Measurements from ENCODE around the gene GDF15.
"Not testable (repeated sequence)": the region's sequence is repeated elsewhere in the genome, so short reads cannot be mapped to it uniquely, and the experiment has no call there.

The GDF15 gene

DNA sequence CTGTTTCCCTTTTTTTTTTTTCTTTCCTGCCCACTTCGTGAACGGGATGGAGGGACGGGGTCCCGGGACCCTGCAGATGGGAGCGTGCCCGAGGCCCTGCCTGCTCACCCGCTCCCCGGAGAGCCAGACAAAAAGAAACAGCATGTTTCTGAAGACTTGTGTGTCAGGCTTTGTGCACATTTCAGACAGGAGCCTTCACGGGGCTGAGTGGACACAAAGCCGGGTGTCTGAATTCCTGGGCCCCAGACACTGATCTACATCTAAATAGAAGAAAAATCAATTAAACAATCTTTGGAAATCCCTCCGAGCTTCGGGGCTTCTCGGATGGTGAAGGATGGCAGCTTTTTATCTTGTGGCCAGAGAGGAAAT lies 41.4 kb upstream of the GDF15 start:
- Histone ChIP-seq H3K4me3 (no peak overlapping the region), H3K27ac (no peak overlapping the region)
- TF ChIP-seq CTCF (IDR thresholded peaks at IDR 0.05), result no peak
- no peak for DNase-seq (ENCODE audit: low spot score)

- Histone ChIP-seq H3K27ac (no peak overlapping the region), H3K4me3 (no peak overlapping the region)
- DNase-seq (ENCODE audit: low spot score), result no peak
- TF ChIP-seq CTCF (IDR thresholded peaks at IDR 0.05), result no peak
Observed at GRCh38 chr19:18345296-18345695, 40.7 kb upstream of the GDF15 start.

GRCh38 chr19:18346091-18346490 lies 39.9 kb upstream of the GDF15 start:
- H3K4me3 ChIP-seq, result no peak overlapping the region
- DNase-seq (ENCODE audit: low spot score), result no peak
- TF ChIP-seq CTCF (IDR thresholded peaks at IDR 0.05), result no peak
- H3K27ac ChIP-seq, result no peak overlapping the region

DNA sequence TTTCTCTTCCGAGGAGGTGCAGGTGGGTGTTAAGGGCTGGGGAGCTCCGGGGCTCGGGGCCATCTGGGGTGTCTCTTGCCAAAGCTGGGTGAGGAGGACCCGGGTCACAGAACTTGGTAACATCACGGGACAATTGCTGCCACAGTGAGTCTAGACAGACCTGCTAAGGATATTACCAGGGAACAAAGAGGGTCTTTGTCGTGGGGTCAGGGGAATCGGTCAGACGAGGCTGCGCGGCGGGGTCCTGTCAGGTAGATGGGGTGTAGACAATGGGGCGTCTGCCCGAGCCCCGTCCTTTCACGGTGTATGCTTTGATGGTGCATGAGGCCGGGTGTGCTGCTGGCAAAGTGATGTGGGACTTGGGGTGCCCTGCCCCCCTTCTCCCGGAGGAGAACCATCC lies 37.8 kb upstream of the GDF15 start:
- DNase-seq (ENCODE audit: low spot score), result no peak
- no peak overlapping the region for H3K4me3 ChIP-seq
- no peak overlapping the region for H3K27ac ChIP-seq
- TF ChIP-seq CTCF (IDR thresholded peaks at IDR 0.05), result no peak

DNA sequence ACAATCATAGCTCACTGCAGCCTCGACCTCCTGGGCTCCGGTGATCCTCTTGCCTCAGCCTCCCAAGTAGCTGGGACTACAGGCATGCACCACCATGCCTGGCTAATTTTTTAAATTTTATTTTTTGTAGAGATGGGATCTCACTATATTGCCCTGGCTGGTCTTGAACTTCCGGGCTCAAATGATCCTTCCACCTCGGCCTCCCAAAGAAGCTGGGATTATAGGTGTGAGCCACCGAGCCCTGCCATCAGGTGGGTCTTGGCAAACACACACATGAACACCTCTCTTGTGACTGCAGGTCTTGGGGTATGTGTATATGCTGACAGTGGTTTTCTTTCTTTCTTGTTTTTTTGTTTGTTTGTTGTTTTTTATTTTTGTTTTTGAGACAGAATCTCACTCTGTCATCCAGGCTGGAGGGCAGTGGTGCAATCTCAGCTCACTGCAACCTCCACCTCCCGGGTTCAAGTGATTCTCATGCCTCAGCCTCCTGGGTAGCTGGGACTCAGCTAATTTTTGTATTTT lies 37.1 kb upstream of the GDF15 start:
- H3K4me3 ChIP-seq; H3K27ac ChIP-seq; DNase-seq (ENCODE audit: low spot score): not testable (repeated sequence)

DNA sequence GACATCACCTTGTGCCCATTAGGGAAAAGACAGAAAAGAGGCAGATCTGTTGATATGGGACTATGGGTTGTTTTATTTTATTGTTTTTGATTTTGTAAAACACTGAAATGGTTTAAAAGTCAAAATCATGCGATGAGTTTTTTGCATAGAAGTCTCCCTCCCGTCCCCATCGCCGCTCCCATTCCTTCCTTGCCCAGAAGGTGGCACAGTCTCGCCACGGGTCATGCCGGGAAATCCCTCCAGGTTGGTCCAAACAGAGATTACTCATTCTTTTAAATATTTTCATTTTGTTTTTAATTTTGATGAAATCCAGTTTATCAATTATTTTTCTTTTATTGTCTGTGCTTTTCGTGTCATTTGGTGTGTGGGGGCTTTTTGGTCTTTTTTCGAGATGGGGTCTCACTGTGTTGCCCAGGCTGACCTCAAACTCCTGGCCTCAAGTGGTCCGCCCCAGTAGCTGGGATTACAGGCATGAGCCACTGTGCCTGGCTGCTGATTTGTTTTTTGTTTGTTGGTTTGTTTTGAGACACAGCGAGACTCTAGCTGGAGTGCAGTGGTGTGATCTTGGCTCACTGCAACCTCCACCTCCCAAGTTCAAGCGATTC lies 36.3 kb upstream of the GDF15 start:
- H3K27ac ChIP-seq, result no peak overlapping the region
- H3K4me3 ChIP-seq, result no peak overlapping the region
- peak; percentile 27 for TF ChIP-seq CTCF (IDR thresholded peaks at IDR 0.05)
- DNase-seq (ENCODE audit: low spot score), result no peak

DNA sequence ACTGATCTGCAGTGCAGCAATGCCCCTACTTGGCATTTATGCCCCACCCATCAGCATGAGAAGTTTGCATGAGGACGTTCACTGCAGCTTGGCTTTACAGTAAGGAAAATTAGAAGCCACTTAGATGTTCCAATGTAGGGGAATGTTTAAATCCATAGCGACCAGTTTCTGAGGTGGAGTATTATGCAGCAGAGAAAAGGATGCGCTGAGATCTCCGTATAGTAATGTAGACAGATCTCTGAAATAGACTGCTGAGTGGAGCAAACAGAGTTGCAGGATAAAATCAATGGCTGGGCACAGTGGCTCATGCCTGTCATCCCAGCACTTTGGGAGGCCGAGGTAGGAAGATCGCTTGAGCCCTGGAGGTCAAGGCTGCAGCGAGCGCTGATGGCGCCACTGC lies 35.5 kb upstream of the GDF15 start:
- Histone ChIP-seq H3K4me3 (no peak overlapping the region), H3K27ac (no peak overlapping the region)
- no peak for TF ChIP-seq CTCF (IDR thresholded peaks at IDR 0.05)
- no peak for DNase-seq (ENCODE audit: low spot score)

Measured in coronary artery (tissue), 2 donors.